Activated B cell treated with CpG ODN at 0.5 μM for 24 hours (primary cell): ENCODE data around the gene CHIA. TPM values are rescaled to one million over a fixed set of nuclear protein-coding genes. Genes with fewer than 3 reads are reported as not detected.
"Not testable (repeated sequence)": the region's sequence is repeated elsewhere in the genome, so short reads cannot be mapped to it uniquely, and the experiment has no call there.

Experiments used
- ATAC-seq: fragments of 200-7000 bp; cut with Tn5 transposase; one replicate; pipeline ENCODE4 v1.10.0; 2021; ENCODE audit warnings: low read depth, mild to moderate bottlenecking, moderate library complexity
- CTCF ChIA-PET: fragments of 350-600 bp; sonication (Branson Sonifier 250); formaldehyde crosslinking; loops from one replicate; lab custom pipeline; 2021; ENCODE audit warnings: antibody characterized with exemption; lab: Charles Lee
- POLR2A ChIA-PET: fragments of 350-600 bp; sonication (Branson Sonifier 250); formaldehyde crosslinking; loops from one replicate; lab custom pipeline; 2021; ENCODE audit warnings: antibody characterized with exemption; lab: Charles Lee
- DNase-seq: peaks from one replicate; pipeline ENCODE4 v3.0.0; 2022
- H3K27ac Mint-ChIP-seq: one replicate; pipeline ENCODE4 v1.8.0; 2020; ENCODE audit warnings: mixed read lengths
- H3K27me3 Mint-ChIP-seq: one replicate; pipeline ENCODE4 v1.8.0; 2021; ENCODE audit warnings: mixed read lengths
- H3K36me3 Mint-ChIP-seq: one replicate; pipeline ENCODE4 v1.8.0; 2021; ENCODE audit warnings: low read depth, mixed read lengths
- H3K4me1 Mint-ChIP-seq: one replicate; pipeline ENCODE4 v1.8.0; 2021; ENCODE audit warnings: mixed read lengths
- H3K4me3 Mint-ChIP-seq: one replicate; pipeline ENCODE4 v1.8.0; 2020; ENCODE audit warnings: mild to moderate bottlenecking, mixed read lengths
- H3K9me3 Mint-ChIP-seq: one replicate; pipeline ENCODE4 v1.8.0; 2020; ENCODE audit warnings: mixed read lengths
- intact Hi-C: fragments of 100-400 bp; cut with micrococcal nuclease; formaldehyde crosslinking; loops from one replicate; pipeline ENCODE4 v1.15.1; 2024
- total RNA-seq: library from RNA; stranded (reverse); gene quantifications from 2 replicates; pipeline ENCODE4 v1.2.3, GENCODE V29; 2022
- TF ChIP-seq, protein P1 (sequence below): fragments of 200-600 bp; IDR thresholded peaks from one replicate; pipeline ENCODE4 v1.8.0; 2022; ENCODE audit warnings: antibody characterized with exemption, mild to moderate bottlenecking

CHIA gene
- total RNA-seq, 1 donor from 2014 or later, result not detected

DNA sequence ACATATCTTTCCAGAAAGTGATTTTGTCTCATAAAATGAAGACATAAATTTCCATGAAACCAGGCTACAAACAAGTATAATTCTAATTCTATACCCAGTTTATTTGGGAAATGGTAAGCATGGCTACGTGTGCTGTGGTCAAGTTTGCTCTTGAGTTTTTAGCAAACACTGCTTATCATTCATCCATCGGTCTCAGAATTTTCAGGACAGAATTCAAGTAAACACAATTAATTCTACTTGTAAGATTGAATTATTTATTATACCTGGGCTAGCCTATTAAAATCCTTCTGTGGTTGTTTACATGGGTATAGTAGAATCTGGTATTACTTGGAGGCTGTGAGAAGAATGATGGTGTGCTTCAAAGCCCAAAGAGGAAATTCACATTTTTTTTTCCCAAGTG, 68.3 kb downstream of the CHIA start:
- no peaks in the 10 kb centered on the region for H3K36me3 Mint-ChIP-seq
- no peaks in the 10 kb centered on the region for H3K27me3 Mint-ChIP-seq
- ChIA-PET POLR2A (no interaction called here), CTCF (no interaction called here)
- no peak overlapping the region for H3K27ac Mint-ChIP-seq
- TF ChIP-seq, protein P1, sequence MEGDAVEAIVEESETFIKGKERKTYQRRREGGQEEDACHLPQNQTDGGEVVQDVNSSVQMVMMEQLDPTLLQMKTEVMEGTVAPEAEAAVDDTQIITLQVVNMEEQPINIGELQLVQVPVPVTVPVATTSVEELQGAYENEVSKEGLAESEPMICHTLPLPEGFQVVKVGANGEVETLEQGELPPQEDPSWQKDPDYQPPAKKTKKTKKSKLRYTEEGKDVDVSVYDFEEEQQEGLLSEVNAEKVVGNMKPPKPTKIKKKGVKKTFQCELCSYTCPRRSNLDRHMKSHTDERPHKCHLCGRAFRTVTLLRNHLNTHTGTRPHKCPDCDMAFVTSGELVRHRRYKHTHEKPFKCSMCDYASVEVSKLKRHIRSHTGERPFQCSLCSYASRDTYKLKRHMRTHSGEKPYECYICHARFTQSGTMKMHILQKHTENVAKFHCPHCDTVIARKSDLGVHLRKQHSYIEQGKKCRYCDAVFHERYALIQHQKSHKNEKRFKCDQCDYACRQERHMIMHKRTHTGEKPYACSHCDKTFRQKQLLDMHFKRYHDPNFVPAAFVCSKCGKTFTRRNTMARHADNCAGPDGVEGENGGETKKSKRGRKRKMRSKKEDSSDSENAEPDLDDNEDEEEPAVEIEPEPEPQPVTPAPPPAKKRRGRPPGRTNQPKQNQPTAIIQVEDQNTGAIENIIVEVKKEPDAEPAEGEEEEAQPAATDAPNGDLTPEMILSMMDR, result no peak
- no peaks in the 10 kb centered on the region for H3K9me3 Mint-ChIP-seq
- no peaks in the 10 kb centered on the region for H3K4me1 Mint-ChIP-seq
- DNase-seq (no peak), ATAC-seq (no peak)
- no peak overlapping the region for H3K4me3 Mint-ChIP-seq
- intact Hi-C loops, result no loop called here

DNA sequence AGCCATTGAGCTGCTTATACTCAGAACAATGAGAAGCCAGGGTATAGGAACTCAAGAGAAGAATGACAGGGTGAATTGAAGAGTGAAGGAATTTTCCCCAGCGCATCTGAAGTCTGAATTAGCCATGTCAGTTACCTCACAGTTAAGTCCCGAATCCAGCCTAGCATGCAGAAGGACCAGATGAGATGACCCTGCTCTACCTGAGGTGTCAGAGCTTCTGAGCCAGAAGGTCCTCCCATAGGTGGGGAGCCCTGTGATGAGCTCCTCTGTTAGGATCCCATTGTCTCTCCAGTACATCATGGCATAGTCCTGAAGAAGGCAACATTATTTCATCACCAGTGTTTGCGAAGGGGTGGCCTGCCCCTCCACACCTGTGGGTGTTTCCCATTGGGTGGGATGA, 68.7 kb downstream of the CHIA start:
- TF ChIP-seq, protein P1, result no peak
- H3K27me3 Mint-ChIP-seq, result no peaks in the 10 kb centered on the region
- ChIA-PET CTCF (no interaction called here), POLR2A (no interaction called here)
- no peaks in the 10 kb centered on the region for H3K9me3 Mint-ChIP-seq
- no peaks in the 10 kb centered on the region for H3K36me3 Mint-ChIP-seq
- no peak overlapping the region for H3K27ac Mint-ChIP-seq
- no peak overlapping the region for H3K4me3 Mint-ChIP-seq
- DNase-seq (no peak), ATAC-seq (no peak)
- no peaks in the 10 kb centered on the region for H3K4me1 Mint-ChIP-seq
- intact Hi-C loops, result no loop called here

DNA sequence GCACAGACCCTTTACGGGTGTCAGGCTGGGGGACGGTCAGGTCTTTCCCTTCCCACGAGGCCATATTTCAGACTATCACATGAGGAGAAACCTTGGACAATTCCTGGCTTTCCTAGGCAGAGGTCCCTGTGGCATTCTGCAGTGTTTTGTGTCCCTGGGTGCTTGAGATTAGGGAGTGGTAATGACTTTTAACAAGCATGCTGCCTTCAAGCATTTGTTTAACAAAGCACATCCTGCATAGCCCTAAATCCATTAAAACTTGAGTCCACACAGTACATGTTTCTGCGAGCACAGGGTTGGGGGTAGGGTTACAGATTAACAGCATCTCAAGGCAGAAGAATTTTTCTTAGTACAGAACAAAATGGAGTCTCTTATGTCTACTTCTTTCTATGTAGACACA, 69.6 kb downstream of the CHIA start:
- intact Hi-C loops, H3K9me3 Mint-ChIP-seq, H3K27me3 Mint-ChIP-seq, ATAC-seq, DNase-seq, H3K4me1 Mint-ChIP-seq, H3K27ac Mint-ChIP-seq, H3K4me3 Mint-ChIP-seq, POLR2A ChIA-PET, CTCF ChIA-PET, H3K36me3 Mint-ChIP-seq: not testable (repeated sequence)

DNA sequence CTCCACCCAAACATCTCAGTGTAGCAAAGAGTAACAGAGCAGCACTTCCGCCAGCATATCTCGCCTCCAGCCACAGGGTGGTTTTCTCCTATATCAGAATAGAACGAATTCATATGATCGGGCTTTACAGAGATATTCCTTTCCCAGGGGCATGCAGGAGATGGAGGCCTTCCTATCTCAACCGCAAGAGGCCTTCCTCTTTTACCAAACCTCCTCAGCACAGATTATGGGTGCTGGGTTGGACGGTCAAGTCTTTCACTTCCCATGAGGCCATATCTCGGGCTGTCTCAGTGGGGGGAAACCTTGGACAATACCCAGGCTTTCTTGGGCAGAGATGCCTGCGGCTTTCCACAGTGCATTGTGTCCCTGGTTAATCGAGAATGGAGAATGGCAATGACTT, 71.1 kb downstream of the CHIA start:
- no peak for DNase-seq
- Mint-ChIP-seq H3K4me1 (no peaks in the 10 kb centered on the region), H3K27ac (no peak overlapping the region), H3K4me3 (no peak overlapping the region), H3K27me3 (peaks cover 9% of the 10 kb centered on the region), H3K9me3 (no peaks in the 10 kb centered on the region), H3K36me3 (no peaks in the 10 kb centered on the region)
- ATAC-seq, result no peak
- POLR2A ChIA-PET, result no interaction called here
- TF ChIP-seq, protein P1, result no peak
- intact Hi-C loops, result no loop called here
- CTCF ChIA-PET, result no interaction called here

DNA sequence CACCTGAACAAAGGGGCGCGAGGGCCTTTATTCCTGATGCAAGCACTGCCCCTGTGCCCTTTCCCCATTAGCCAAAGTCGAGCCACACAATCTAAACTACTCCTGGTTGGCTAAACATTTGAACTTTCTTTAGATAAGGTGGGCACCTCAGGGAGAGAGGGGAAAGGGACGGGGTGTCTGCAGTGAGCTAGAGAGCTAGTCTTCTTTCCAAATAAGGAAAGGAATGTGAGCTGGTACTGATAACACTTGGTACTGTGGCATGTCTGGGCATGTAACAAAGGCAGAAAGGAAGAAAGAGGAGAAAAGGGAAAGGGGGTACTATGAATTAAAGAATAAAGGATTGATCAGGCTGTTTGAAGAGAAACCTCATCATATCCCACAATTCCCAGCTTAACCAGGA, 74.0 kb downstream of the CHIA start:
- no peaks in the 10 kb centered on the region for H3K4me1 Mint-ChIP-seq
- TF ChIP-seq, protein P1, result no peak
- DNase-seq (no peak), ATAC-seq (no peak)
- no peak overlapping the region for H3K27ac Mint-ChIP-seq
- ChIA-PET POLR2A (no interaction called here), CTCF (no interaction called here)
- H3K27me3 Mint-ChIP-seq, result peaks cover 17% of the 10 kb centered on the region
- no peak overlapping the region for H3K4me3 Mint-ChIP-seq
- intact Hi-C loops, result no loop called here
- H3K9me3 Mint-ChIP-seq, result no peaks in the 10 kb centered on the region
- H3K36me3 Mint-ChIP-seq, result no peaks in the 10 kb centered on the region

DNA sequence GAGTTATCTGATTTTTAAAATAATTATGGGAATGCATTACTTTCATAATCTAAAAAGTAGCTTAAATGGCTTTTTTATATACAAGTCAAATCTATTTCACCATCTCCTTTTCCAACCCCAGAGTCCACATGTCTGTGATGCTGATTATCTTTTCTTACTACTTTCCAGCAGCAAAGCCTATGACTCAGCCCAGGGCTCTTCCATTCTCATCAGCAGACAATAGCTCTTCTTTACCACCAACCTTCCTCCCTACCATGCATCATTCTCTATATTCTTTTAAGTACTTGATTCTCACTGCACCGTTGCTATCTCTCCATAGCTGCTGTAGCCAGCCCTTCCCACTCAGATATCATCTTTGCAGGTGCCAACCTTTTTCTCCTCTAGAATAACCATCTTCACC, 75.6 kb downstream of the CHIA start:
- ATAC-seq, result no peak
- H3K4me3 Mint-ChIP-seq, result no peak overlapping the region
- DNase-seq, result no peak
- H3K4me1 Mint-ChIP-seq, result no peaks in the 10 kb centered on the region
- intact Hi-C loops, result no loop called here
- ChIA-PET POLR2A (no interaction called here), CTCF (no interaction called here)
- TF ChIP-seq, protein P1, result no peak
- H3K27ac Mint-ChIP-seq, result no peak overlapping the region
- H3K9me3 Mint-ChIP-seq, result no peaks in the 10 kb centered on the region
- peaks cover 23% of the 10 kb centered on the region for H3K27me3 Mint-ChIP-seq
- no peaks in the 10 kb centered on the region for H3K36me3 Mint-ChIP-seq
